Measurements from ENCODE around the gene EPN1.

Gene EPN1

DNA sequence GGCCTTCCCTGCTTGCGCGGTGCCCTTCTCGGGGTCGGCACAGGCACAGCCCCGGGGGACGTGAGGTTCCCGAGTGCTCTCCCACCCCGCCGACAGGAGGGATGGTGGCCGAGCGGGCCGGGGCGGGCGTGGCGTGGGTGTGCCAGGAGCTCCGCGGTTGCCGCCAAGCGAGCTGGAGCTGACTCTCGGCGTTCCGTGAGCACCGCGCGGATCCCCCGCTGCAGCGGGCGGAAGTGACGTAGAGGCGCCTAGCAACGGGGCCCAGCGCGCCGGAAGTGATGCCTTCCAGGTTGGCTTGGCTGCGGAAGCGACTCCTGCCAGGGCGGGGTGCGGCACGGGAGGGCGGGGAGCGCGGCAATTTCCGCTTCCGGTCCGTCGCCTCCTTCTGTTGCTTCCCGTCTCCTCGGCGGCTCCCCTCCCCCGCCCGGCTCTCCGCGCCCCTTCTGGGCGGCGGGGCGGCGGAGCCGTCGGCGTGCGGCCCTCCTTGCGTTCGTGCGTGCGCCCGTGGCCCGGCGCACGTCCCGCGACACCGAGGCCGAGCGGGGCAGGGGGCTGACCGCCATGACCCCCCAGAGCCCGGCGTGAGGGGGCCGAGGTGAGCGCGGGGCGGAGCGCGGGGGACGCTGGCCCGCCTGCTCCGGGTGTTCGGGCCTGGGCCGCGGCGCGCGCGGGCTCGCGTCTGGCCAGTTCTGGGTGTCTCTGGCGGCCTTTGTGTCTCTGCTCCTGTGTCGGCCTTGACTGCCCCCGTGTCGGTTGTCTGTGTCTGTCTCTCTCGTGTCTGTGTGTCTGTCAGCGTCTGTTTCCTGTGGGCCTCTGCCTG is at the start of gene EPN1:
TSS of gene EPN1 (plus strand) at position 386 of the 820 bp plus-strand sequence. CDS start 3,402 bp downstream, outside the sequence.
- peak within 1 kb of the TSS; percentile 96 for H3K27ac Mint-ChIP-seq
- H3K27me3 Mint-ChIP-seq, result no peaks in the 10 kb centered on the region
- H3K4me3 Mint-ChIP-seq, result peak within 1 kb of the TSS; percentile 95
- peaks cover 72% of the 10 kb centered on the region for H3K4me1 Mint-ChIP-seq (ENCODE audit: low read depth)
- no peaks in the 10 kb centered on the region for H3K9me3 Mint-ChIP-seq
- peaks cover 89% of the 10 kb centered on the region for H3K36me3 Mint-ChIP-seq (ENCODE audit: low read depth)
- peak; percentile 98 for DNase-seq

DNA sequence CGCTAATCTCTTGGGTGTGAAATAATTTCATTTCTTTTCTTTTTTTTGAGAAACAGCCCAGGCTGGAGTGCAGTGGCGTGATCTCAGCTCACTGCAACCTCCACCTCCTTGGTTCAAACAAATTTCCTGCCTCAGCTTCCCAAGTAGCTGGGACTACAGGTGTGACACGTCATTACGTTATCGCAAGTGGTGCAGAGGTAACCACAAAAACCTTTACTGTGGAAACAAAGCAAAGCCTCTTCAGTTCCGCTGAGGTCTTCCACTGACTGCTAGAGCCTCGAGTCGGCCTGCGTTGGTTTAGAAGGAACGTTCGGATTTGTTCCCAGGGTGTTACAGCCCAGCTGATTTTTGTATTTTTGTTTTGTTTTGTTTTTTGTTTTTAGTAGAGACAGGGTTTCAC is 48.7 kb upstream of the EPN1 start:
- no peak for DNase-seq
- no peaks in the 10 kb centered on the region for H3K9me3 Mint-ChIP-seq
- peaks cover 5% of the 10 kb centered on the region for H3K27me3 Mint-ChIP-seq
- H3K27ac Mint-ChIP-seq, result peak overlapping the region; percentile 79
- peaks cover 1% of the 10 kb centered on the region for H3K36me3 Mint-ChIP-seq (ENCODE audit: low read depth)
- H3K4me1 Mint-ChIP-seq (ENCODE audit: low read depth), result peaks cover 34% of the 10 kb centered on the region
- peak overlapping the region; percentile 53 for H3K4me3 Mint-ChIP-seq

DNA sequence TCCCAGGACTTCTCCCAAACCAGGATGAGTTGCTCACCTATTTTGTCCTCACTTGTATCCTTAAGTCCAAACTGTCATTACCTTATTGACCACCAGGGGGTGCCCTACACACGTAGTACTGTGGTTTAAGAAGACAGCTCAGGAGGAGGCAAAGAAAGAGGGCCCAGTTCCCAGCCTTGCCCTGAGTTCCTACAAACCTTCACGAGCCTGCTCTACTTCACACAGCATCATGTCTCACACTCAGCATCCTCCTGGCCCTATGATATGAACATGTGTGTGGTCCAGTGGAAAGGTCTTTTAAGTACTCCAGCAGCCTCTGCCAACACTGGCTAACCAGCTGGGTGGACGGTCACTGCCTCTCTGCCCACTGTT is 42.6 kb upstream of the EPN1 start:
- peak; percentile 73 for DNase-seq
- no peak overlapping the region for H3K4me3 Mint-ChIP-seq
- no peaks in the 10 kb centered on the region for H3K27me3 Mint-ChIP-seq
- peak overlapping the region; percentile 37 for H3K27ac Mint-ChIP-seq
- peaks cover 41% of the 10 kb centered on the region for H3K4me1 Mint-ChIP-seq (ENCODE audit: low read depth)
- H3K9me3 Mint-ChIP-seq, result no peaks in the 10 kb centered on the region
- H3K36me3 Mint-ChIP-seq (ENCODE audit: low read depth), result peaks cover 28% of the 10 kb centered on the region

DNA sequence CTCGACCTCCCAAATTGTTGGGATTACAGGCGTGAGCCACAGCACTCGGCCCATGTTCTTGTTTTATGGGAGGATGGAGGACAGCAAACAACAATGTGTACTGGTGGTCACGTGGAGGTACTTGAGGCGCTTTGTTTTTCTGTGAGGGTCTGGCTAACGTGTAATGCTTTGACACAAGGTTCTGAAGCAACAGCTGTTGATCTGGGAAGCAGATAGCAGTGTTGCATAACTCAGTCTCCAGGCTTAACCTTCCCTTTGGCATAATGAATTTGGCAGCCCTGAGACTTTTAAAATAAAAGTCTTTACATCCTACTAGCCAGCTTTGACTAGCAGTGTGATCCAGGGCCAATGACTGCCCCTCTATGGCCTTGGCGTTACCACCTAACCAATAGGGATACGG is 41.2 kb upstream of the EPN1 start:
- no peaks in the 10 kb centered on the region for H3K27me3 Mint-ChIP-seq
- no peak for DNase-seq
- H3K4me3 Mint-ChIP-seq, result no peak overlapping the region
- H3K9me3 Mint-ChIP-seq, result peaks cover 4% of the 10 kb centered on the region
- peak overlapping the region; percentile 100 for H3K27ac Mint-ChIP-seq
- H3K36me3 Mint-ChIP-seq (ENCODE audit: low read depth), result peaks cover 40% of the 10 kb centered on the region
- peaks cover 52% of the 10 kb centered on the region for H3K4me1 Mint-ChIP-seq (ENCODE audit: low read depth)

DNA sequence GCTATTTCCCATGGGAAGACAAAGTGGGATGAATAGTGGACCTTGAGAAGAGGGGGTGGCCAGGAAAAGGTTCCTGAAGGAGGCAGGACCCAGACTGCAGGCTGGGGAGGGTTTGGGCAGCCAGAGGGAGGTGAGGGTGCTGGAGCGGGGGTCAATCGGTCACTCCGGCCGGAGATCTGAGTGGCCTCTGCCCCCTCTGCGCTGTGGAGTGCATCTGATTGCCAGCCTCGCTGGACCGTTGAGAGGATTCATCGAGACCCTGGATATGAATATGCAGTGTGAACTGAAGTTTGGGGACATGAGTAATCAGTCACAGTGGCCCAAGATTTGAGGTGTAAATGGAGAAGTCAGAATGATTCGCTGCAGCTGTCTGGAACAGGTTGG is 39.7 kb upstream of the EPN1 start:
- peaks cover 7% of the 10 kb centered on the region for H3K9me3 Mint-ChIP-seq
- H3K27ac Mint-ChIP-seq, result peak overlapping the region; percentile 100
- no peak for DNase-seq
- H3K4me1 Mint-ChIP-seq (ENCODE audit: low read depth), result peaks cover 65% of the 10 kb centered on the region
- H3K36me3 Mint-ChIP-seq (ENCODE audit: low read depth), result peaks cover 53% of the 10 kb centered on the region
- no peaks in the 10 kb centered on the region for H3K27me3 Mint-ChIP-seq
- H3K4me3 Mint-ChIP-seq, result peak overlapping the region; percentile 100

DNA sequence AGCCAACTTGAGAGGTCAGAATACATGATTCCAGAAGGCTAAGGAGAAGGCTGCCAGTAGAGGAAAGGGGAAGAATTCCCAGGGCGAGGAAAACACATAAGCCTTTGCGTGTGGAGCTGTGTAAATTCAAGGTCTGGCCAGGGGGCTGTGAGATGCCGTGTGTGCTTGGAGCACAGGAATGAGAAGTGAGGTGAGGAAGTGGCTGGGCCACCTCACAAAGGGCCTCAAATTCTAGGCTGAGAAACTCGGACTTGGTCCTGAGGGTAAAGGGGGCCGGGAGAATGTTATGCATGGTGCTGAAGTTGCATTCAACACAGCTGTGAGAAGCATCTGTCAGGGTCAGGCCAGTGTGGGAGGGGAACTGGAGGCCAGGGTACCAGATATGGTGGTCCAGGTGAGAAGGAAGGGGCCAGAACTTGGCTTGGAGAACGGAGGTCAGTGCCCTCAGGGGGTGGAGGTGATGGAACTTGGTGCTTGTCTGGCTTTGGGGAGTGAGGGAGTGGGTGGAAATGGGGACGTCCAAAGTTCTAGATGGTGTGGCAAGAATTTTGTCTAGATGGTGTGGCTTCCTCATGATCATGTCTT is 39.1 kb upstream of the EPN1 start:
- peaks cover 68% of the 10 kb centered on the region for H3K4me1 Mint-ChIP-seq (ENCODE audit: low read depth)
- H3K9me3 Mint-ChIP-seq, result peaks cover 7% of the 10 kb centered on the region
- peaks cover 56% of the 10 kb centered on the region for H3K36me3 Mint-ChIP-seq (ENCODE audit: low read depth)
- H3K27ac Mint-ChIP-seq, result peak overlapping the region; percentile 100
- H3K27me3 Mint-ChIP-seq, result no peaks in the 10 kb centered on the region
- H3K4me3 Mint-ChIP-seq, result peak overlapping the region; percentile 100
- DNase-seq, result no peak

DNA sequence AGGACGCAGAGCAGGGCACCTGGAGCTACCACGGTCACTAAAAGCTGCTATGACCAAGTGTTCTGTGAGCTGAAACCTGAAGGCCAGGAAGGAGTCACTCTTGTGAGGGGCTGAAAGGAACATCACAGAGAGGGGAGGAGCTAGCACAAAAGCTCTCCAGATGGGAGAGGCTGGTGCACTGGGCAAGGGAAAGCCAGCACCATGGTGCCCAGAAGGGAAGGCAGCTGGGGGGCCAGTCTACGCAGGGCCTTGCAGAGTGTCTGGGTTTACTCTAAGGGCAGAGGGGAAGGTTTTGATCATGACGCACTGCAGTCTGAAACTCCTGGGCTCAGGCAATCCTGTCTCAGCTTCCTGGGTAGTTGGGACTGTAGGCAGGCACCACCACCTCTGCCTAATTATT is 38.3 kb upstream of the EPN1 start:
- Mint-ChIP-seq H3K9me3 (peaks cover 7% of the 10 kb centered on the region), H3K4me1 (ENCODE audit: low read depth) (peaks cover 66% of the 10 kb centered on the region), H3K4me3 (peak overlapping the region; percentile 100), H3K36me3 (ENCODE audit: low read depth) (peaks cover 62% of the 10 kb centered on the region), H3K27ac (peak overlapping the region; percentile 100), H3K27me3 (no peaks in the 10 kb centered on the region)
- DNase-seq, result no peak

DNA sequence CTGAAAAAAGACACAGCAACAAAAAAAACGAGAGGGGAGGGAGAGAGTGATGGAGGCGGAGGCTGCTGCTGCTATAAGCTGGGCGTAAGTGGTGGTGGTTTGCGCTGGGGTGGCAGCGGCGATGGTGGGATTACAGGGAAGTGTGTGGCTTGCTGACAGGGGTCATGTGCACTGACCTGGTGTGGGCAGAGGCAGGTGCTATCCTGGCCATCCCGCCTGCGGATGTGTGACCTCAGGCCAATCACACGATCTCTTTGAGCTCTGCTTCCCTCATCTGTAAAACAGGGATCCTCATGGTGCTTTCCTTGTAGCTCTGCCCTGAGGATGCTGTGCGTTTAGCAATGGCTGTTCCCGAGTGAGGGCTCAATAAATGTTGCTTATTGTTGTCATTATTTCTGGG is 37.5 kb upstream of the EPN1 start:
- peak overlapping the region; percentile 100 for H3K4me3 Mint-ChIP-seq
- H3K36me3 Mint-ChIP-seq (ENCODE audit: low read depth), result peaks cover 67% of the 10 kb centered on the region
- no peaks in the 10 kb centered on the region for H3K27me3 Mint-ChIP-seq
- peak overlapping the region; percentile 100 for H3K27ac Mint-ChIP-seq
- H3K4me1 Mint-ChIP-seq (ENCODE audit: low read depth), result peaks cover 63% of the 10 kb centered on the region
- DNase-seq, result no peak
- H3K9me3 Mint-ChIP-seq, result peaks cover 7% of the 10 kb centered on the region

DNA sequence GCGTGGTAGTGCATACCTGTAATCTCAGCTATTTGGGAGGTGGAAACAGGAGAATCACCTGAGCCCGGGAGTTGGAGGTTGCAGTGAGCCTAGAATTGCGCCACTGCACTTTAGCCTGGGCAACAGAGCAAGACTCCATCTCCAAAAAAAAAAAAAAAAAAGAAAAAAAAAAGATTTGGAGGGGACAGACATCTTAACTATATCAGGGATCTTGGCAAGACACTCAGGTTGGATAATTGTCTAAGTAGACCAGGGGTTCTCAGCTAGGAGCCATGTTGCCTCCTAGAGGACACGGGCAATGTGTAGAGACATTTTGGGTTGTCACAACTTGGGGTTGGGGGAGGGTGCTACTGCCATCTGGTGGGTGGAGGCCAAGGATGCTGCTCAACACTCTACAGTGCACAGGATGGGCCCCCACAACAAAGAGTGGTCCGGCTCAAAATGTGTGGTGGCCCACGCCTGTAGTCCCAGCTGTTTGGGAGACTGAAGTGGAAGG is 36.1 kb upstream of the EPN1 start:
- DNase-seq, result peak; percentile 72
- Mint-ChIP-seq H3K9me3 (peaks cover 7% of the 10 kb centered on the region), H3K36me3 (ENCODE audit: low read depth) (peaks cover 77% of the 10 kb centered on the region), H3K27me3 (no peaks in the 10 kb centered on the region), H3K27ac (peak overlapping the region; percentile 96), H3K4me1 (ENCODE audit: low read depth) (peaks cover 65% of the 10 kb centered on the region), H3K4me3 (peak overlapping the region; percentile 81)

DNA sequence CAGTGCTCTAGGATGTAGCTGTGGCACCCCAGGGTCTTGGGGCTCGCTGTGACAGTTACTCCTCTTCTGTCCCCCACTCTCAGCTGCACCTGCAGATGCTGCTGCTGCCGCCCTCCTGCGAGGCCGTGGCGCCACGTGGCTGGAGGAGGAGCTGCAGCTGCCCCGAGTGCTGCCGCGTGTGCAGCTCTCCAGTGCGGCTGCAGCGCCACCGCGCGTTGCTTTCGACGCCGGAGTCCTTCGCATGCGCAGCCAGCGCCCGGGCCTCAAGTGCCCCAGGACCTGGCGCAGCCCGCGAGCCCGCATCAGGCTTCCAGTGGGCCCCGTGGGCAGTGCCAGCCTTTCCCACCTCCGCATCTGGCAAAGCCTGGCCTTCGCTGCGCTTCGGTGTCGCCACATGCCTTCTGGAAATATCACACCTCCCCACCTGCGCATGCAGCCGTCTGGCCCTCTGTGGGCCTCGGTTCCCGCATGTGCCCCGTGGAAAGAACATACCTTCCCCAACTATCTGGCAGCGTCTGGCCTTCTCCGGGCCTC is 34.9 kb upstream of the EPN1 start:
- peak overlapping the region; percentile 81 for H3K4me3 Mint-ChIP-seq
- H3K27ac Mint-ChIP-seq, result peak overlapping the region; percentile 96
- H3K36me3 Mint-ChIP-seq (ENCODE audit: low read depth), result peaks cover 84% of the 10 kb centered on the region
- H3K9me3 Mint-ChIP-seq, result peaks cover 7% of the 10 kb centered on the region
- H3K27me3 Mint-ChIP-seq, result no peaks in the 10 kb centered on the region
- peaks cover 66% of the 10 kb centered on the region for H3K4me1 Mint-ChIP-seq (ENCODE audit: low read depth)
- peak; percentile 81 for DNase-seq

DNA sequence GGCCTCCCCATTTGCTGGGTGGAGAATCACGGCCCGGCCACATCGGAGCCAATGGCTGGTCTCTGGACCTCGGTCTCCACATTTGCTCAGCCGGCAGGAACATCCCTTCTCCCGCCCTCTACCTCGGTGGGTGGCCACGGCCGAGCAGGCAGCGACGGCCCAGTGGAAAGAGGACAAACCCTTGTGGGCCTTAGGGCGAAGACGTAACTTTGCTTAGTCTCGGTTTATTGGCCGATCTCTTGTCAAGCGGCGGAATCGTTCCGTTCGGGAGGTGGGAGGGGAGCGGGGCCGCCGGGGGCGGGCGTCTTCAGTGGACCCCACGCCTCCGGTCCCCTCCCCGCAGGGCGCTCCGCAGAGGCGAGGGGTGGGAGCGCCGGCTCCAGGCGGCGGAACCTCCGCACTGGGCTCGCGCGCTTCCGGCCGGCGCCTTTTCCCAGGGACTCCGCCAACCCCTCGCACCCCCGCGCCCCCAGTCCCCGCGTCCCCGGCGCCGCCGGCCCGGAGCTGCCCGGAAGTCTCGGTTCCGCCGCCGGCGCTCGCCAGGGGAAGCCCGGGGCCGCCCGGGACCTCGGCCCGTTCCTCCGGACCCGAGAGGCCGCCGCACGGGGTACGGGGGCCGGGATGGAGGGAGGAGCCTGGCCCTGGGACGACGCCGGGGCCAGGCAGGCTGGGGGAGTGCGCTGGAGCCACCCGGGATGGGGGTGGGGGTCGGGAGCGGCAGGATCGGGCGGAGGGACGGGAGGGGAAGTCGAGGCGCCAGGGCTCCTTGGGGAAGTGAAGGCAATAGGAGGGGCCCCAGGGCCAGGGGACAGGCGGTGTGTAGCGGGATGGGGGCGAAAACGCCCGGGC is 34.2 kb upstream of the EPN1 start, which contains the start of gene ZNF580:
TSS of gene ZNF580 (plus strand) at position 426 of the 849 bp plus-strand sequence. CDS start 1,507 bp downstream, outside the sequence.
- peak within 1 kb of the TSS; percentile 96 for H3K27ac Mint-ChIP-seq
- DNase-seq, result peak; percentile 86
- H3K4me3 Mint-ChIP-seq, result peak within 1 kb of the TSS; percentile 87
- peaks cover 68% of the 10 kb centered on the region for H3K4me1 Mint-ChIP-seq (ENCODE audit: low read depth)
- H3K36me3 Mint-ChIP-seq (ENCODE audit: low read depth), result peaks cover 84% of the 10 kb centered on the region
- peaks cover 7% of the 10 kb centered on the region for H3K9me3 Mint-ChIP-seq
- no peaks in the 10 kb centered on the region for H3K27me3 Mint-ChIP-seq

DNA sequence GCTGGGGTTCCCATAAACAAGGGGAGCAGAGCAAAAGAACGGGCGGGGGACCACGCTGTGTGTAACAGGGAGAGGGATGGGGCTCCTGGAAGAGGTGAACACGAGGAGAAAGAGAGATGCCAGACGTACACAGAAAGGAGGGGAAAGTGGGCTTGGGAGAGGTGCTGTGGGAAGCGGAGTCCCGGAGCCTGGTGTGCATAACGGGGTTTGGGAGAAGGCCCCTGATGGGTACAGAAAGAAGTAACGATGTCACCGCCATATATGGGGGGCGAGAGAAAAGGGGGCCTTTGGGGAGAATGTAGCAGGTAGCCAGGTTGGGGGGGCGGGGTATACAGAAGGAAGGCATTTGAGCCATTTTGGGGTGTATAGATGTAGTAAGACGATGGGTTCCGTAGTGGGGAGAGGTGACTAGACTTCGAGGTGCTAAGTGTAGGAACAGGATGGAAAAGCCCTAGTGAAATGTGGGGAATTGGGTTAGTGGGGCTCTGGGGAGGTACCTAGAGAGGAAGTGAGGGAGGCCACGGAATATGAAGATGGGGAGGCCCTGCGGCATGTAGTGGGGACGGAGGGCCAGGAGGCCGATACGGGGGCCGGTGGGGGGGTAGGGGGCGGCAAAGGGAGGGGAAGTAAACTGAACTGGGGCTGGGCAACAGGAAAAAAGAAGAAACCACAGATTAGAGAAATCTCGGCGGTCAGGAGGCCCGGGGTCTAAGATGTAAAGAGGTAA is 33.4 kb upstream of the EPN1 start:
- H3K4me3 Mint-ChIP-seq, result peak overlapping the region; percentile 87
- no peak for DNase-seq
- peaks cover 82% of the 10 kb centered on the region for H3K36me3 Mint-ChIP-seq (ENCODE audit: low read depth)
- peaks cover 7% of the 10 kb centered on the region for H3K9me3 Mint-ChIP-seq
- no peaks in the 10 kb centered on the region for H3K27me3 Mint-ChIP-seq
- H3K27ac Mint-ChIP-seq, result peak overlapping the region; percentile 94
- H3K4me1 Mint-ChIP-seq (ENCODE audit: low read depth), result peaks cover 61% of the 10 kb centered on the region

DNA sequence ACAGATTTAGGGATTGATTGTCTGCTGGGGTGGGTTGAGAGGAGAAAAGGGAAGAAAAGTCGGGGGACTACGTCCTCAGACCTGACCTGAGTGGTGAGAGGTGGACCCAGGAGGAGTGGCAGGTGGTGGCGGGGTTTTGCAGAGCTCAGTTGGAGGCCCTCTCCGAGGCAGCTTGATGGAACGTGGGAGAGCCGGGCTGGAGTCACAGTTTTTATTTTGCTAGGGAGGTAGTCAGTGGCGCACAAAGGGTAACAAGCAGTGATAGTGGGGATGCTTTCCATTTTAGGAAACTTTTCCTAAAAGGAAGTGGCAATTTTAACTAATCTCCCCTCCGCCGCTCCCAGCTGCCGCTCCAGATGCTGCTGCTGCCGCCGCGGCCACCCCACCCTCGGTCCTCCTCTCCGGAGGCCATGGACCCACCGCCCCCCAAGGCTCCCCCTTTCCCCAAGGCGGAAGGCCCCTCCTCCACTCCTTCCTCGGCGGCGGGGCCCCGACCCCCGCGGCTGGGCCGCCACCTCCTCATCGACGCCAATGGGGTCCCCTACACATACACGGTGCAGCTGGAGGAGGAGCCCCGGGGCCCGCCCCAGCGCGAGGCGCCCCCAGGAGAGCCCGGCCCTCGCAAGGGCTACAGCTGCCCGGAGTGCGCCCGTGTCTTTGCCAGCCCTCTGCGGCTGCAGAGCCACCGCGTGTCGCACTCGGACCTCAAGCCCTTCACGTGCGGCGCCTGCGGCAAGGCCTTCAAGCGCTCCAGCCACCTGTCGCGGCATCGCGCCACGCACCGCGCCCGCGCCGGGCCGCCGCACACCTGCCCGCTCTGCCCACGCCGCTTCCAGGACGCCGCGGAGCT is 32.6 kb upstream of the EPN1 start:
- H3K27ac Mint-ChIP-seq, result peak overlapping the region; percentile 99
- peaks cover 82% of the 10 kb centered on the region for H3K36me3 Mint-ChIP-seq (ENCODE audit: low read depth)
- H3K4me1 Mint-ChIP-seq (ENCODE audit: low read depth), result peaks cover 59% of the 10 kb centered on the region
- H3K4me3 Mint-ChIP-seq, result peak overlapping the region; percentile 87
- peak; percentile 67 for DNase-seq
- H3K27me3 Mint-ChIP-seq, result no peaks in the 10 kb centered on the region
- peaks cover 7% of the 10 kb centered on the region for H3K9me3 Mint-ChIP-seq
